Measurements from ENCODE around the gene KPNB1. TPM values are rescaled to one million over a fixed set of nuclear protein-coding genes. Genes with fewer than 3 reads are reported as not detected.

The KPNB1 gene
- total and polyA plus RNA-seq, 2 of the 8 experiments (the other 6 are each of a cell fraction or from before 2014, with no cell fraction given): 171 to 625 TPM

DNA sequence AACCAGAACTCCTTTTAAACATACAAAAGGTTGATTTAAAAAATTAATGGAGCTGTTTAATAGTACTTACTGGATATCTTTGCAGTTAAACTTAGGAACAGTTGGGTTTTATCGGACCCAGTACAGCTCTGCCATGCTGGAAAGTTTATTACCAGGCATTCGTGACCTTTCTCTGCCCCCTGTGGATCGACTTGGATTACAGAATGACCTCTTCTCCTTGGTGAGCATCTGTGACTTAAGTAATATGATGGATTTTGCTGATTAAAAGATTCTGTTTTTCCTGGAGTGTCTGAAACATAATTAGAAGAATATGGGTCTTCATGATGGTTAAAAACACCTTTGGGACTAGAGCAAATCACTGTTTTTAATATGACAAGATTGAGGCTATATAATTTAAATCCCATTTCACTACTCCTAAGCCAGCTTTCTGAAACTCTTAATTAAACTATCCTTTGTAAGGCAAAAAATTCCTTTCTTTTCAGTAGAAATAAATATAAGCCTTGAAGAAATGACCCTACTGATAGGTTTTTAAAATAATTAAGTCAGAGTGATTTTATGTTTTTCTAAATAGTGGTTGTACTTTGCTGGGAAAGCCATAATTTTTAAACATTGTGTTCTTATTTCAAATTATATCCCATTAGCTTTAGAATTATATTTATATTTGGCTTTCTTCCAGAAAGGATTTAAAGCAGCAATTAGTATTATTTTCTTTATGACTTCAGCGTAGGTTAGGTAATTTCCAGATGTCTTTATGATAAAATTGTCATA is 45.7 kb upstream of the KPNB1 start (continued):
- TF ChIP-seq, protein P1, sequence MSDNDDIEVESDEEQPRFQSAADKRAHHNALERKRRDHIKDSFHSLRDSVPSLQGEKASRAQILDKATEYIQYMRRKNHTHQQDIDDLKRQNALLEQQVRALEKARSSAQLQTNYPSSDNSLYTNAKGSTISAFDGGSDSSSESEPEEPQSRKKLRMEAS (IDR thresholded peaks at IDR 0.05): no peak
- no peak for TF ChIP-seq ASH2L (IDR thresholded peaks at IDR 0.05; ENCODE audit: low read length)
- no peak for TF ChIP-seq TAF7 (optimal IDR thresholded peaks at IDR 0.05; ENCODE audit: borderline replicate concordance, low read depth, low read length)
- no peak for TF ChIP-seq KDM4A (IDR thresholded peaks at IDR 0.05; ENCODE audit: low read depth, low read length, severe bottlenecking)
